Glomerular endothelial cell (primary cell): Measurements from ENCODE around the gene TM9SF3. TPM values are rescaled to one million over a fixed set of nuclear protein-coding genes. Genes with fewer than 3 reads are reported as not detected.

ENCODE experiments used
- DNase-seq: peaks from one replicate; pipeline ENCODE4 v3.0.0-alpha.2; 2011; ENCODE audit warnings: low read depth, low spot score; ENCODE audit errors: extremely low read depth
- total RNA-seq: library from RNA; depleted of rRNA; stranded (reverse); fragments of >200 nt; gene quantifications from 2 replicates; pipeline ENCODE4 v1.2.3, GENCODE V29; 2015

Gene TM9SF3
- total RNA-seq, 1 donor from 2014 or later = 70.7 TPM

- DNase-seq = no peak
Measured at GRCh38 chr10:96513305-96513697, 73.5 kb downstream of the TM9SF3 start.

DNA sequence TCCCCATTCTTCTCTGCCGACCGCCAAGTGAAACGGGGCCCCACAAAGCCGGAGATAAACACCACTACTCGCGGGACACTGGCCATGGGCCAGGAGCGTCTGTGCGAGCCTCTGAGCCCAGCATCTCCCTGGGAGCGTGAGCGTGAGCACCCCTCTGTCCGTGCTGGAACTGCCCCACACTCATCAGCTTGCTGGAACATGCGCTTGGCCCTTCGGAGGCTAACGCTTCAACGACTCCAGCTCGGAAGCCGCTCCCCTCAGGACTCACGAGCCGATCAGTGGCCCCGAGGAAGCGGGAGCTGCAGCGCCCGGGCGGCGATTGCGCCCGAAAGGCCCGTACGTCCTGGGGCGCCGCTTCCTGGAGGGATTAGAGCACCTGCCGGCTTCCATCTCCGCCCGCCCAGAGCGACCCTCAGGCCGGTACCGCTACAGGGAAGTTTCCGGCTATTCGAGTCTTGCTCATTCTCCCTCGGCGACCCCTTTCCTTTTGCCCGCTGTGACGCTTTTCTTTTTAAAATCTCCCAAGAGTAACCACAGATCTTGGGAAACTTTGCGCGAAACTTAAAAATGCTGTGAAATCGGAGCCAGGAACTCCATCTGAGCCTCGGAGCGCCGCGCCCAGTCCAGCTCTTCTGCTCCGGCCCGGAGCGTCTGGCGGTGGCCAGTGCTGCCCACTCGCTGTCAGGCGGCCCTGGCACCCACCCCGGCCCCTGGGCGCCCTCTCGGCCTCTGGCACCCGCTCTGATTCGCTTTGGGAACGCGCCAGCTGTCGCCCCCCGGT lies 74.1 kb downstream of the TM9SF3 start:
- no peak for DNase-seq

- DNase-seq = no peak
Measured at GRCh38 chr10:96511044-96511945, 75.5 kb downstream of the TM9SF3 start.

GRCh38 chr10:96509017-96509641 lies 77.7 kb downstream of the TM9SF3 start:
- no peak for DNase-seq

DNA sequence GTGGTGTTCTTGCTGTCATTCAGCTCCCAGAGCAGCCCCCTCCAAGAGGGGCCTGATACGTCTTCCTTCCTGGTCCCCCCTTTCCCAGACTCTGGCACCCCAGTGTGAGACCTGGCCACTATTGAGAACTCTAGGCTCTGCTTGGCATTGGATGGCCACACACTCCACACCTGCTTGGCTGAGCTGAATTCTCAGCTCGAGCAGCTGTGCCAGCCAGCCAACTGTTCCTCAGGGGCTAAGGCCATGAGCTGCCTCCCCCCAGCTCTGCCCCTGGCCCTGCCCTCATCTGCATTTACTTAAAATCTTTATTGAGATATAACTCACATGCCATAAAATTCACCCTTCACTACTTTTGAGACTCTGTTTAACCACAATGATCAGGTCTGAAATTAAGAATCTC lies 79.8 kb downstream of the TM9SF3 start:
- DNase-seq = no peak

DNA sequence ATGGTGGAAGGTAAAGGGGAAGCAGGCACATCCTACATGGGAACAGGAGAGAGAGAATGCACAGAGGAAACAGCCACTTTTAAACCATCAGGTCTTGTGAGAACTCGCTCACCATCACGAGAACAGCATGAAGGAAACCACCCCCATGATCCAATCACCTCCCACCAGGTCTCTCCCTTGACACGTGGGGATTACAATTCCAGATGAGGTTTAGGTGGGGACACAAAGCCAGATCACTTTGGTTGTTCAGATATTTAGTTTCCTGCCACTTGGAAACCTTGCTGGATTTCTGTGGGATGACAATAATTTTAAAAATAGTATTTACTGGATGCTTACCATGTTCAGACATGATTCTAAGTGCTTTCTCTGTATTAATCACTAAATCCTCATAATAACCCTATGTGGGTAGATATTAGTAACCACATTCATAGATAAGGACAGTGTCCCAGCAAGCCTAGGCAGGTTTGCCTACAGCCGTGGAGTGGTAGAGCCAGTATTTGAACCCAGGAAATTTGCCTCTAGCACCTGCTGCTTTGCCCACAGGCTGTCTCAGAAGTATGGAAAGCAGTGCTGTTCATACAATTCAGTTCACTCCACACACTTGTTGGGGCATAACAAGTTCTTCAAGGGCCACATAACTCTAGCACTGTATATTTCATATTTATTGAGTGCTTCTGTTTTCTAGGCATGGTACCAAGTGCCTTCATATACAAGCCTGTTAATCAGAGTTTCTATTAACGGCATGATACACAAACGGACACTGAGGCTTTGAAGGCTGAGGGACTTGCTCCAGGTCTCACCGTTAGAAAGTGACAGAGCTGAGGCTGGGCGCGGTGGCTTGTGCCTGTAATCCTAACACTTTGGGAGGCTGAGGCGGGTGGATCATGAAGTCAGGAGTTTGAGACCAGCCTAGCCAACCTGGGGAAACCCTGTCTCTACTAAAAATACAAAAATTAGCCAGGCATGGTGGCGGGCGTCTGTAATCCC lies 81.4 kb downstream of the TM9SF3 start:
- DNase-seq = no peak

- no peak for DNase-seq
Measured at GRCh38 chr10:96502561-96503282, 84.1 kb downstream of the TM9SF3 start.

DNA sequence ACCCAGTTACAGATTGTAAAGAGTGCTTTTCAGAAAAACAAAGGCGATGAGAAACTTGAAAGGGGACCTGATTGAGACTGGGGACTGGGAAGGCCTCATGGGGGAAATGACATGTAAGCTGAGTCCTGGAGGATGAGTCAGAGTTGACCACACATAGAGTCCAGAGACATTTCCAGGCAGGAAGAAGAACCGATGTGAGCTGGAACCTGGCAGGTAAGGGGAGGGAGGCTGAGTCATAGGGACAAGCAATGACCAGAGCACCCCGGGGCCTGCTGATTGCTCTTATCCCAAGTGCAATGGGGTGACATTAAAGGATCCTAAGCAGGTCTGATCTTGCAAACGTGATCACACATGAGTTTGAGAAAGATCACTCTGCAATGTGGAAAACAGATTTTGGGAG lies 84.8 kb downstream of the TM9SF3 start:
- no peak for DNase-seq

- DNase-seq = no peak
Measured at GRCh38 chr10:96500519-96500918, 86.3 kb downstream of the TM9SF3 start.

DNA sequence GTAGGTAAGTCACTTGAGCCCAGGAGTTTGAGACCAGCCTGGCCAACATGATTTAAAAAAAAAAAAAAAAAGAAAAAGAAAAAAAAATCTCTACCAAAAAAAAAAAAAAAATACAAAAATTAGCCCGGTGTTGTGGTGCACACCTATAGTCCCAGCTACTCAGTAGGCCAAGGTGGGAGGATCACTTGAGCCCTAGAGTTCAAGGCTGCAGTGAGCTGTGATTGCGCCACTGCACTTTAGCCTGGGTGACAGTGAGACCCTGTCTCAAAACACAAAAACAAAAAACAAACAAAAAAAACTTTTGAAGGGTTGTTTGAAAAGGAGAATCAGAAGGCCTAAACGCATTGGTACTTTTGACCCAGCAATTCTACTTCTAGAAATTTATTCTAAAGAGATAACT lies 86.8 kb downstream of the TM9SF3 start:
- no peak for DNase-seq

GRCh38 chr10:96497391-96497790 lies 89.4 kb downstream of the TM9SF3 start:
- DNase-seq = no peak

DNA sequence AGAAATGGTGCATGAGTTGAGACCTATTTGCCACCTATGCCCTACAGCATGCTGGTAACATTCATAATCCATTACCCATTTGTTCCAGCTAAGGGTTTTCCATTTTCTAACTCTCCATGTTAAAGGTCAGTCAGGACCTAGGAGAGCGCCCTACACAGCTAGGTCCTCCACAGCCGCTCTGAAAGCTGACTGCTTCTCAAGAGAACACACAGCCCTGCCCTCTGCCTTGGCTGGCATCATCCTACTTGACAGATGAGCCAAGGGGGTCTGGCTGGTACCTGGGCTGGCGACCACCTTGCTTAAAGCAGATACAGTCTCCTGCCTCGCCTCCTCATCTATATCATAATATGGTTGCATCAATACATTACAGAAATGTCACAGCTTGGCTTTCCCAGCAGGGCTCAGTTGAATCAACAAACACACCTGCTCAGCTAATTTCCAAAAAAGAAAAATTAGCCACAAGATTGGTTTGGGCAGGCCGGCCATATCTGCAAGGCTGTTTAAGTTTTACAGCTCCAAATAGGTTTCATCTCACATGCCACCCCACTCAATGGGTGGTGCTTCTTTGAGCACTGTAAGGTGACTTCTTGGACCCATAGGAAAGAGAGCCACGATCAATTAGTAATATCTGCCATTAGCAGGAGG lies 90.4 kb downstream of the TM9SF3 start:
- DNase-seq = no peak

DNA sequence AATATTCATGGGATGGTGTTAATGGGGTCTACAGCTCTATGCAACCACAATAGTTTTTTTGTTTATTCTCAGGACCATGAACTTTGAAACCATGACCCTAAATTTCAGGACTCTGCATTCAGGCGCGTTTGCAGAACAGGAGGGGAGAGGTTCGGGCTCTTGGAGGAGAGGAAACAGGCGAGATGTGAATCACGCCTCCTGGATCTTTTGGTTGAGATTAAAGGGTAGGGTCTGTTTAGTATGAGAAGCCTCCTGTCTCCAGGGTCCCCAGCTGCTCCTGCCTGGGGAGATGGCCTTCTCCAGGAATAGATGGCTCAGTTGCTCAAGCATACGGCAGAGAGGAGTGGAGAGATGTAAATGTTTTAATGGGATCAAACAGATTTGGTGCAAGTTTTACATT lies 91.3 kb downstream of the TM9SF3 start:
- DNase-seq = no peak

DNA sequence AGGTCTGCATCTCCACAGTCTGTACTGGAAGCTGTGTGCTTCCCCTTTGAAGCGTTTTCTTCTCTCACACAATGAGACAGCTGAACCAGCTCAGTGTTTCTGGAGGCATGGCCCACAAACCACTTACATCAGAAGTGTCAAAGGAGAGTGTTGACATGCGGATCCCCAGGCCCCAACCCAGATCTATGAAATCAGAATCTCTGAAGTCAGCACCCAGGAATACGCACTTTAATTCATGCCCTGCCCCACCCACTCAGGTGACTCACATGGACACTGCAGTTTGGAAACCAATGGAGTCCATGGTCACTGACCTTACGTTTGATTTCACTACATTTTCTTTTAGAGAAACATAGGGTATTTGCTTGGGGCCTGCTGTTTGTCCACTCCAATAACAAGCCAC lies 92.1 kb downstream of the TM9SF3 start:
- DNase-seq = no peak

GRCh38 chr10:96493871-96494525 lies 92.8 kb downstream of the TM9SF3 start:
- no peak for DNase-seq

GRCh38 chr10:96493254-96493653 lies 93.6 kb downstream of the TM9SF3 start:
- DNase-seq = no peak

DNA sequence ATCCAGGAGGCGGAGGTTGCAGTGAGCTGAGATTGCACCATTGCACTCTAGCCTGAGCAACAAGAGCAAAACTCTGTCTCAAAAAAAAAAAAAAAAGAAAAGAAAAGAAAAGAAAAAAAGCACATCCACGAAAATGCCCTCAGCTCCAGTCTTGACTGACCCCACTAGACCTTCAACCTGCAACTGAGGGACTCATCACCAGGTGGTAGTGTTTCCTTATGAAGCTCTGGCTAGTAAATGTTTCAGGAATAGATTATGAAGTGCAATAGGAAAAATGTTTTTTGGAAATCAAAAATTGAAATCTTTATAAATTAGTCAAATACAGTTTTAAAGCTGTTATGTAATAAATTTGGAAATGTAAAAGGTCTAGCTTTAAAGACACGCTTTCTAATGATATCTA lies 95.5 kb downstream of the TM9SF3 start:
- DNase-seq = no peak

- DNase-seq = no peak
Measured at GRCh38 chr10:96488161-96488935, 98.5 kb downstream of the TM9SF3 start.
